Measurements from ENCODE around the gene MYL10.

- TF ChIP-seq CTCF (IDR thresholded peaks at IDR 0.05 in 4 of 5, conservative IDR thresholded peaks at IDR 0.05 in 1 of 5) = no peak
- no peak for TF ChIP-seq POLR2A (IDR thresholded peaks at IDR 0.05)
Measured at GRCh38 chr7:101664893-101665471, 35.9 kb upstream of the MYL10 start.
